K562 (cell line): Measurements from ENCODE around the gene ITPR3. TPM values are rescaled to one million over a fixed set of nuclear protein-coding genes. Genes with fewer than 3 reads are reported as not detected.

ENCODE experiments used
- ATF7 ChIP-seq: fragments of 450-650 bp; IDR thresholded peaks from 2 replicates; pipeline ENCODE4 v1.7.1; 2014; ENCODE audit warnings: mild to moderate bottlenecking, moderate library complexity
- CREB3L1 ChIP-seq: fragments of 450-650 bp; IDR thresholded peaks from 2 replicates; pipeline ENCODE4 v1.6.1; 2014; ENCODE audit warnings: low read depth, mild to moderate bottlenecking, moderate library complexity, borderline replicate concordance
- EGR1 ChIP-seq: fragments of 450-650 bp; conservative IDR thresholded peaks from 2 replicates; pipeline ENCODE4 v1.6.1; 2017; ENCODE audit warnings: mild to moderate bottlenecking
- ESRRB ChIP-seq: fragments of 250-450 bp; sonication (Bioruptor Pico); IDR thresholded peaks from 2 replicates; pipeline ENCODE4 v1.5.0; 2020; ENCODE audit warnings: mild to moderate bottlenecking, moderate library complexity, borderline replicate concordance
- EWSR1 ChIP-seq: fragments of 450-650 bp; IDR thresholded peaks from 2 replicates; pipeline ENCODE4 v1.6.1; 2018; ENCODE audit warnings: borderline replicate concordance, mild to moderate bottlenecking, low read depth, moderate library complexity; ENCODE audit not compliant: partially characterized antibody
- KDM5B ChIP-seq: fragments of 200-600 bp; sonication (generic); IDR thresholded peaks from 2 replicates; pipeline ENCODE4 v1.6.1; 2012; ENCODE audit warnings: low read depth, mild to moderate bottlenecking, moderate library complexity, low read length, control low read depth, inconsistent platforms; ENCODE audit not compliant: insufficient replicate concordance
- NFATC3 ChIP-seq: fragments of 450-650 bp; IDR thresholded peaks from 2 replicates; pipeline ENCODE4 v1.6.1; 2017; ENCODE audit warnings: mild to moderate bottlenecking
- NR2C2 ChIP-seq, 2 experiments: fragments of 200-800 bp in 1 of 2; sonication (Bioruptor generic) in 1 of 2; sonication (generic) in 1 of 2; formaldehyde crosslinking in 1 of 2; IDR thresholded peaks; 2 replicates each; pipeline versions ENCODE4 v1.6.1 to v1.8.0; 2016 to 2022; ENCODE audit warnings: mild to moderate bottlenecking in 1 of 2, missing compliant biosample characterization in 1 of 2, missing genetic modification characterization in 1 of 2, missing genetic modification reagents in 1 of 2
- SLC30A9 ChIP-seq: fragments of 250-450 bp; sonication (Bioruptor Pico); IDR thresholded peaks from 2 replicates; pipeline ENCODE4 v1.8.0; 2022; ENCODE audit warnings: mild to moderate bottlenecking, moderate library complexity
- SRSF1 ChIP-seq: fragments of 200-400 bp; formaldehyde crosslinking; IDR thresholded peaks from 2 replicates; pipeline ENCODE4 v1.6.1; 2017; ENCODE audit warnings: mild to moderate bottlenecking, low read depth, low read length, moderate library complexity
- SRSF7 ChIP-seq: fragments of 200-400 bp; formaldehyde crosslinking; optimal IDR thresholded peaks from 2 replicates; pipeline ENCODE3; 2017; ENCODE audit warnings: mild to moderate bottlenecking, low read depth, low read length
- ZNF561 ChIP-seq: fragments of 450-650 bp; formaldehyde crosslinking; conservative IDR thresholded peaks from 2 replicates; pipeline ENCODE4 v1.4.0; 2020; ENCODE audit warnings: mild to moderate bottlenecking, moderate library complexity
- polyA plus RNA-seq, 8 experiments: library from polyadenylated mRNA; depleted of rRNA in 4 of 8; stranded (reverse) in 5 of 8; unstranded in 3 of 8; fragments of >200 nt; fragmentation: Nextera tagmentation in 2 of 8; fragmentation: Illumina TruSeq in 1 of 8; extraction: Ambion mirVana in 2 of 8; extraction: Trizol in 1 of 8; gene quantifications; 2 replicates each; pipeline versions ENCODE4 v1.2.1 to v1.2.3, GENCODE V29; 2011 to 2014; ENCODE audit warnings: inconsistent platforms in 1 of 8, missing spikeins in 1 of 8
- total RNA-seq, 7 experiments: library from RNA; depleted of rRNA in 6 of 7; stranded (reverse); fragments of >200 nt in 6 of 7; fragmentation: Illumina TruSeq in 2 of 7; extraction: Trizol in 2 of 7; gene quantifications; 2 replicates each; pipeline versions ENCODE4 v1.2.1 to v1.2.3, GENCODE V29; 2011 to 2021; ENCODE audit warnings: low replicate concordance in 1 of 7

ITPR3 gene
- total and polyA plus RNA-seq, 9 of the 15 experiments (the other 6 are each of a cell fraction or from before 2014, with no cell fraction given): 0.39 to 35.7 (median 13.2) TPM

DNA sequence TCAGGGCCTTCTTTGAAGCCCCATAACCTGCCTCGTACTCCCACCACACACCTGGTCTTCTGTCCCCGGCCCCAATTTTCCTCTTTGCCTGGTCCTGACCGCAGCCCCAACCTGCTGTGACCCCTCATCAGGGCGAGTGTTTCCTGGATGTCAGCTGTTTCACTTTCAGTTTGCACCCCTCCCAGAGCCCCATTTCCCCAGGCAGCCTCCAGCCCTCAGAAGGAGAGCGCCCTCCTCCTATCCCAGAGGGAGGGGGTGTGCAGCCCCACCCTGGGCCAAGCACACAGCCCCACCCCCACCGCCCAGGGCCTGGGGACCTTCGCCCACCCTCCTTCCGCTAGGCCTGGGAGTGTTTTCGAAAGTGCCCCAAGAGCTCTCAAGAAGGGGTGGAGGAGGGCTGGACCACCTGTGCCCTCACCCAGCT is 42.5 kb upstream of the ITPR3 start (continued):
- TF ChIP-seq CREB3L1 (no peak), SLC30A9 (CRISPR knock-in tag) (no peak), EWSR1 (no peak), SRSF7 (no peak), NR2C2 (CRISPR knock-in tag; IDR thresholded peaks at IDR 0.05) (no peak), NR2C2 (tag; IDR thresholded peaks at IDR 0.05) (0 out of 2 replicates have a peak, but pooled peaks have one; percentile 32), EGR1 (no peak), ATF7 (no peak), ZNF561 (CRISPR knock-in tag) (no peak), KDM5B (no peak), SRSF1 (no peak), NFATC3 (no peak), ESRRB (no peak)
